ENCODE data around the gene EIF5A.
A peak's percentile ranks its signal among the peaks of the same experiment; 100 is the strongest.

The EIF5A gene

GRCh38 chr17:7280519-7281073 is 26.8 kb upstream of the EIF5A start:
- H3K9me3 ChIP-seq (ENCODE audit: control insufficient read depth, low read length): no peaks in the 10 kb centered on the region
- no peak overlapping the region for H3K27ac ChIP-seq (ENCODE audit: low read length, poor library complexity, severe bottlenecking)
- H3K4me2 ChIP-seq (ENCODE audit: low read length, poor library complexity, severe bottlenecking): peak overlapping the region; percentile 69
- no peak overlapping the region for H3K14ac ChIP-seq (ENCODE audit: low read length in 2 of 2)
- H2BK120ac ChIP-seq (ENCODE audit: low read depth, low read length): no peak overlapping the region
- no peaks in the 10 kb centered on the region for H3K79me1 ChIP-seq (replicated peaks; ENCODE audit: low read length, poor library complexity, severe bottlenecking)
- H4K91ac ChIP-seq (ENCODE audit: low read length): no peak overlapping the region
- peak; percentile 86 for DNase-seq
- H2BK12ac ChIP-seq (ENCODE audit: low read length in 2 of 2): no peak overlapping the region
- no peak overlapping the region for H3K18ac ChIP-seq (ENCODE audit: low read depth in 1 of 2, low read length in 2 of 2)
- H4K8ac ChIP-seq (ENCODE audit: low read length): no peak overlapping the region
- H3K23ac ChIP-seq (ENCODE audit: low read length in 2 of 2): no peak overlapping the region
- peaks cover 37 to 43% of the 10 kb centered on the region in 2 experiments for H3K27me3 ChIP-seq (ENCODE audit: control insufficient read depth in 1 of 2, insufficient read depth in 1 of 2, low read length in 2 of 2)
- H3K4ac ChIP-seq (ENCODE audit: low read depth in 1 of 2, low read length in 2 of 2): no peak overlapping the region
- peaks cover 20% of the 10 kb centered on the region for H3K4me1 ChIP-seq (ENCODE audit: control insufficient read depth, insufficient read depth, low read depth, low read length)
- peak overlapping the region in 1 of 2 experiments; percentile 77 for H3K4me3 ChIP-seq (ENCODE audit: insufficient read depth in 1 of 2, low read depth in 1 of 2, low read length in 2 of 2)
- peak overlapping the region; percentile 77 for H3K9ac ChIP-seq (ENCODE audit: low read length)
- H2BK15ac ChIP-seq (ENCODE audit: low read depth, poor library complexity, severe bottlenecking): no peak overlapping the region
- no peak overlapping the region for H2BK5ac ChIP-seq (ENCODE audit: low read depth, low read length, poor library complexity, severe bottlenecking)
- no peak overlapping the region for H2AFZ ChIP-seq (ENCODE audit: low read depth, low read length)
- 1% methylated on average over 28 of the region's 29 CpGs for WGBS
- no peaks in the 10 kb centered on the region for H3K36me3 ChIP-seq (ENCODE audit: control insufficient read depth in 1 of 2, insufficient read depth in 2 of 2, low read depth in 1 of 2, low read length in 2 of 2)
- no peak overlapping the region for H2AK5ac ChIP-seq (ENCODE audit: low read length, severe bottlenecking)

- H3K79me1 ChIP-seq (replicated peaks; ENCODE audit: low read length, poor library complexity, severe bottlenecking): no peaks in the 10 kb centered on the region
- peak within 1 kb of the TSS; percentile 7 for H4K8ac ChIP-seq (ENCODE audit: low read length)
- H3K4me1 ChIP-seq (ENCODE audit: control insufficient read depth, insufficient read depth, low read depth, low read length): peaks cover 20% of the 10 kb centered on the region
- H2BK120ac ChIP-seq (ENCODE audit: low read depth, low read length): no peak within 1 kb of the TSS
- peaks cover 44 to 51% of the 10 kb centered on the region in 2 experiments for H3K27me3 ChIP-seq (ENCODE audit: control insufficient read depth in 1 of 2, insufficient read depth in 1 of 2, low read length in 2 of 2)
- H3K4me3 ChIP-seq (ENCODE audit: insufficient read depth in 1 of 2, low read depth in 1 of 2, low read length in 2 of 2): peak within 1 kb of the TSS; percentile 41 to 77
- H2BK15ac ChIP-seq (ENCODE audit: low read depth, poor library complexity, severe bottlenecking): peak within 1 kb of the TSS; percentile 77
- H3K27ac ChIP-seq (ENCODE audit: low read length, poor library complexity, severe bottlenecking): no peak within 1 kb of the TSS
- H3K14ac ChIP-seq (ENCODE audit: low read length in 2 of 2): peak within 1 kb of the TSS in 1 of 2 experiments; percentile 30
- H2BK12ac ChIP-seq (ENCODE audit: low read length in 2 of 2): no peak within 1 kb of the TSS
- peak within 1 kb of the TSS; percentile 43 for H4K91ac ChIP-seq (ENCODE audit: low read length)
- H3K18ac ChIP-seq (ENCODE audit: low read depth in 1 of 2, low read length in 2 of 2): peak within 1 kb of the TSS in 1 of 2 experiments; percentile 35
- peak within 1 kb of the TSS; percentile 77 for H3K9ac ChIP-seq (ENCODE audit: low read length)
- peak; percentile 96 for DNase-seq
- no peak within 1 kb of the TSS for H2BK5ac ChIP-seq (ENCODE audit: low read depth, low read length, poor library complexity, severe bottlenecking)
- H3K23ac ChIP-seq (ENCODE audit: low read length in 2 of 2): peak within 1 kb of the TSS in 1 of 2 experiments; percentile 75
- WGBS: 1% methylated on average over 62 of the region's 71 CpGs
- H3K4ac ChIP-seq (ENCODE audit: low read depth in 1 of 2, low read length in 2 of 2): no peak within 1 kb of the TSS
- H2AFZ ChIP-seq (ENCODE audit: low read depth, low read length): peak within 1 kb of the TSS; percentile 80
- H2AK5ac ChIP-seq (ENCODE audit: low read length, severe bottlenecking): no peak within 1 kb of the TSS
- no peaks in the 10 kb centered on the region for H3K9me3 ChIP-seq (ENCODE audit: control insufficient read depth, low read length)
- no peaks in the 10 kb centered on the region for H3K36me3 ChIP-seq (ENCODE audit: control insufficient read depth in 1 of 2, insufficient read depth in 2 of 2, low read depth in 1 of 2, low read length in 2 of 2)
- peak within 1 kb of the TSS; percentile 69 for H3K4me2 ChIP-seq (ENCODE audit: low read length, poor library complexity, severe bottlenecking)
These were observed 26.1 kb upstream of the EIF5A start, which contains the start of gene SLC2A4 for GRCh38 chr17:7281074-7281952. TSS of gene SLC2A4 (plus strand) at chr17:7281718. CDS start at chr17:7281935, 217 bp downstream.

- 6% methylated on average over 34 of the region's 43 CpGs for WGBS
- Histone ChIP-seq H3K23ac (ENCODE audit: low read length in 2 of 2) (no peak overlapping the region), H3K9ac (ENCODE audit: low read length) (no peak overlapping the region), H4K8ac (ENCODE audit: low read length) (peak overlapping the region; percentile 7), H2BK12ac (ENCODE audit: low read length in 2 of 2) (no peak overlapping the region), H3K4me3 (ENCODE audit: insufficient read depth in 1 of 2, low read depth in 1 of 2, low read length in 2 of 2) (peak overlapping the region; percentile 14 to 77), H3K27me3 (ENCODE audit: control insufficient read depth in 1 of 2, insufficient read depth in 1 of 2, low read length in 2 of 2) (peaks cover 50 to 55% of the 10 kb centered on the region in 2 experiments), H3K4ac (ENCODE audit: low read depth in 1 of 2, low read length in 2 of 2) (no peak overlapping the region), H2BK120ac (ENCODE audit: low read depth, low read length) (no peak overlapping the region), H2AK5ac (ENCODE audit: low read length, severe bottlenecking) (no peak overlapping the region), H3K9me3 (ENCODE audit: control insufficient read depth, low read length) (no peaks in the 10 kb centered on the region), H3K36me3 (ENCODE audit: control insufficient read depth in 1 of 2, insufficient read depth in 2 of 2, low read depth in 1 of 2, low read length in 2 of 2) (no peaks in the 10 kb centered on the region), H3K4me1 (ENCODE audit: control insufficient read depth, insufficient read depth, low read depth, low read length) (peaks cover 20% of the 10 kb centered on the region), H3K14ac (ENCODE audit: low read length in 2 of 2) (peak overlapping the region in 1 of 2 experiments; percentile 30), H4K91ac (ENCODE audit: low read length) (peak overlapping the region; percentile 43), H3K18ac (ENCODE audit: low read depth in 1 of 2, low read length in 2 of 2) (peak overlapping the region in 1 of 2 experiments; percentile 35), H3K27ac (ENCODE audit: low read length, poor library complexity, severe bottlenecking) (no peak overlapping the region), H2BK15ac (ENCODE audit: low read depth, poor library complexity, severe bottlenecking) (peak overlapping the region; percentile 77), H2BK5ac (ENCODE audit: low read depth, low read length, poor library complexity, severe bottlenecking) (no peak overlapping the region), H3K4me2 (ENCODE audit: low read length, poor library complexity, severe bottlenecking) (peak overlapping the region; percentile 69), H3K79me1 (replicated peaks; ENCODE audit: low read length, poor library complexity, severe bottlenecking) (no peaks in the 10 kb centered on the region), H2AFZ (ENCODE audit: low read depth, low read length) (no peak overlapping the region)
- no peak for DNase-seq
These were observed 25.3 kb upstream of the EIF5A start for GRCh38 chr17:7281953-7282751.
